Measurements from ENCODE around the gene NRXN3.

DNA sequence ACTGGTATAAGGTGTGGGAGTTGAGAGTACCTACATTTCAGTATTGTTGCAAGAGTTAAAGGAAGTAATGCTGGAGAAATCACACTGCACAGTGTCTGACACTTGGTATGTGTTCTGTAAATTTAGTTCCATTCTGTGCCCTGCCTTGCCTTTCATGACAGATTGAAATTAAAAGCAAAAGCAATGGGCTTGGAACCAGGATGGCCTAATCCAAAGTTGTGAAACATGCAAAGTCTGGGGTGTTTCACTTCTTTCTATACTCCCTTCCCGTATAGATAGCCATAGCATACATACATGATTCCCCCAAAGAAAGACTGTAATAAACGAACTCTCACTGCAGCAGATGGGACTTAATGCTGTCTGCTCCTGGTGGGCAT is 281.1 kb downstream of the NRXN3 start:
- TF ChIP-seq, protein P1, sequence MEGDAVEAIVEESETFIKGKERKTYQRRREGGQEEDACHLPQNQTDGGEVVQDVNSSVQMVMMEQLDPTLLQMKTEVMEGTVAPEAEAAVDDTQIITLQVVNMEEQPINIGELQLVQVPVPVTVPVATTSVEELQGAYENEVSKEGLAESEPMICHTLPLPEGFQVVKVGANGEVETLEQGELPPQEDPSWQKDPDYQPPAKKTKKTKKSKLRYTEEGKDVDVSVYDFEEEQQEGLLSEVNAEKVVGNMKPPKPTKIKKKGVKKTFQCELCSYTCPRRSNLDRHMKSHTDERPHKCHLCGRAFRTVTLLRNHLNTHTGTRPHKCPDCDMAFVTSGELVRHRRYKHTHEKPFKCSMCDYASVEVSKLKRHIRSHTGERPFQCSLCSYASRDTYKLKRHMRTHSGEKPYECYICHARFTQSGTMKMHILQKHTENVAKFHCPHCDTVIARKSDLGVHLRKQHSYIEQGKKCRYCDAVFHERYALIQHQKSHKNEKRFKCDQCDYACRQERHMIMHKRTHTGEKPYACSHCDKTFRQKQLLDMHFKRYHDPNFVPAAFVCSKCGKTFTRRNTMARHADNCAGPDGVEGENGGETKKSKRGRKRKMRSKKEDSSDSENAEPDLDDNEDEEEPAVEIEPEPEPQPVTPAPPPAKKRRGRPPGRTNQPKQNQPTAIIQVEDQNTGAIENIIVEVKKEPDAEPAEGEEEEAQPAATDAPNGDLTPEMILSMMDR (IDR thresholded peaks at IDR 0.05; ENCODE audit: low read depth, low read length, missing input control) = no peak
- TF ChIP-seq ATF3 (IDR thresholded peaks at IDR 0.05) (no peak), SP1 (IDR thresholded peaks at IDR 0.05) (no peak), TAF1 (conservative IDR thresholded peaks at IDR 0.05) (no peak), ZBTB33 (IDR thresholded peaks at IDR 0.05) (no peak), JUND (IDR thresholded peaks at IDR 0.05) (no peak), GABPA (IDR thresholded peaks at IDR 0.05 in 1 of 2, conservative IDR thresholded peaks at IDR 0.05 in 1 of 2) (no peak), RAD21 (IDR thresholded peaks at IDR 0.05) (no peak), YY1 (IDR thresholded peaks at IDR 0.05) (no peak)
- TF ChIP-seq, protein P2, sequence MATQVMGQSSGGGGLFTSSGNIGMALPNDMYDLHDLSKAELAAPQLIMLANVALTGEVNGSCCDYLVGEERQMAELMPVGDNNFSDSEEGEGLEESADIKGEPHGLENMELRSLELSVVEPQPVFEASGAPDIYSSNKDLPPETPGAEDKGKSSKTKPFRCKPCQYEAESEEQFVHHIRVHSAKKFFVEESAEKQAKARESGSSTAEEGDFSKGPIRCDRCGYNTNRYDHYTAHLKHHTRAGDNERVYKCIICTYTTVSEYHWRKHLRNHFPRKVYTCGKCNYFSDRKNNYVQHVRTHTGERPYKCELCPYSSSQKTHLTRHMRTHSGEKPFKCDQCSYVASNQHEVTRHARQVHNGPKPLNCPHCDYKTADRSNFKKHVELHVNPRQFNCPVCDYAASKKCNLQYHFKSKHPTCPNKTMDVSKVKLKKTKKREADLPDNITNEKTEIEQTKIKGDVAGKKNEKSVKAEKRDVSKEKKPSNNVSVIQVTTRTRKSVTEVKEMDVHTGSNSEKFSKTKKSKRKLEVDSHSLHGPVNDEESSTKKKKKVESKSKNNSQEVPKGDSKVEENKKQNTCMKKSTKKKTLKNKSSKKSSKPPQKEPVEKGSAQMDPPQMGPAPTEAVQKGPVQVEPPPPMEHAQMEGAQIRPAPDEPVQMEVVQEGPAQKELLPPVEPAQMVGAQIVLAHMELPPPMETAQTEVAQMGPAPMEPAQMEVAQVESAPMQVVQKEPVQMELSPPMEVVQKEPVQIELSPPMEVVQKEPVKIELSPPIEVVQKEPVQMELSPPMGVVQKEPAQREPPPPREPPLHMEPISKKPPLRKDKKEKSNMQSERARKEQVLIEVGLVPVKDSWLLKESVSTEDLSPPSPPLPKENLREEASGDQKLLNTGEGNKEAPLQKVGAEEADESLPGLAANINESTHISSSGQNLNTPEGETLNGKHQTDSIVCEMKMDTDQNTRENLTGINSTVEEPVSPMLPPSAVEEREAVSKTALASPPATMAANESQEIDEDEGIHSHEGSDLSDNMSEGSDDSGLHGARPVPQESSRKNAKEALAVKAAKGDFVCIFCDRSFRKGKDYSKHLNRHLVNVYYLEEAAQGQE (IDR thresholded peaks at IDR 0.05) = no peak
- TF ChIP-seq, protein P3, sequence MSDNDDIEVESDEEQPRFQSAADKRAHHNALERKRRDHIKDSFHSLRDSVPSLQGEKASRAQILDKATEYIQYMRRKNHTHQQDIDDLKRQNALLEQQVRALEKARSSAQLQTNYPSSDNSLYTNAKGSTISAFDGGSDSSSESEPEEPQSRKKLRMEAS (IDR thresholded peaks at IDR 0.05) = no peak
